ENCODE measurements around the gene ANXA3. TPM values are rescaled to one million over a fixed set of nuclear protein-coding genes. Genes with fewer than 3 reads are reported as not detected.
"Not testable (repeated sequence)": the region's sequence is repeated elsewhere in the genome, so short reads cannot be mapped to it uniquely, and the experiment has no call there.

The ANXA3 gene
- total RNA-seq, 1 experiment from 2014 or later: 12.0 TPM

DNA sequence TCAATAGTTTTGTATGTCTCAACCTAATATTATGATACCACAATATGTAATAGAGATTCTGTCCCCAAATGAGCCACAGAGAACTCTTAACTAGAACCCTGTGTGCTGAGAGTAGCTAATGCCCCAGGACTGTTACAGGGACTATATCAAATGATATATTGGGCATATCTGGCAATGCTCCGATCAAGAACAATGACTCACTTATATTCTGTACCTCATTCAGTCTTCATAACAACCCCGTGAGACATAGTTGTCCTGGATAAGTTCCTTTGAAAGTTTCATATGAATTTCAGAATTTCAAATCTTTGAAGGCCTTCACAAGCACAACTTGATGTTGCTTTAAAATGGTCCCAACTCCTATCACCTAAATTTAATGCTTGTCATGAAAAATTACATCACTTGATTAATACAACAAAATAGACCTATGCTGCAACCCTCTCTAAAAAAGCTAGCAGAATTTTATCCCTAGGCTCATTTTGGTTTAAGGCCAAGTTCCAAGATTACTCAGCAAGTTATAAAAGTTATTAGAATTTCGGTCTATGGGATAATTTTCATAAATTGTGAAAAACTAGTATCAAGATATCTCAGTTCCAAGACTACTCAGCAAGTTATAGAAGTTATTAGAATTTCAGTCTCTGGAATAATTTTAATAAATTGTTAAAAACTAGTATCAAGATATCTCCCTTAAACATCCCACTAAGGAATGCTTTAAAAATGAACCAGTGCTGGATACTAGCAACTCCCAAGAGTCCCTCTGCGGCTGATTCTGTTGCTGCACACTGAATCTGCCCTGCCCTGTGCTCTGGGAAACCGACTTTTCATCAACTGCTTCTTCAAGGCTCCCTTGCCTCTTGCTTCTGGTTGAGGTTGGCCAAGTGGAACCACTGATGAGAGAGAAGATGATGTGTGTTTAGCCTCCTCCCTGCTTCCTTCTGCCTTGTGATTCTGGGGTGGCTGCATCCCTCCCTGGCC lies 6.0 kb upstream of the ANXA3 start:
- TF ChIP-seq, protein P1, sequence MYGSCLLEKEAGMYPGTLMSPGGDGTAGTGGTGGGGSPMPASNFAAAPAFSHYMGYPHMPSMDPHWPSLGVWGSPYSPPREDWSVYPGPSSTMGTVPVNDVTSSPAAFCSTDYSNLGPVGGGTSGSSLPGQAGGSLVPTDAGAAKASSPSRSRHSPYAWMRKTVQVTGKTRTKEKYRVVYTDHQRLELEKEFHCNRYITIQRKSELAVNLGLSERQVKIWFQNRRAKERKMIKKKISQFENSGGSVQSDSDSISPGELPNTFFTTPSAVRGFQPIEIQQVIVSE (CRISPR knock-in tag; IDR thresholded peaks at IDR 0.05; ENCODE audit: borderline replicate concordance): no peak
- TF ChIP-seq JUN (CRISPR knock-in tag; IDR thresholded peaks at IDR 0.05) (no peak), RORB (CRISPR knock-in tag; IDR thresholded peaks at IDR 0.05) (no peak), ZNF263 (CRISPR knock-in tag; IDR thresholded peaks at IDR 0.05; ENCODE audit: low read depth) (no peak), ZNF423 (CRISPR knock-in tag; IDR thresholded peaks at IDR 0.05) (no peak), ZNF671 (CRISPR knock-in tag; IDR thresholded peaks at IDR 0.05) (no peak), HMGA2 (CRISPR knock-in tag; IDR thresholded peaks at IDR 0.05) (no peak), NR2C2 (CRISPR knock-in tag; IDR thresholded peaks at IDR 0.05) (no peak), NFATC4 (CRISPR knock-in tag; IDR thresholded peaks at IDR 0.05) (no peak), NR1H2 (CRISPR knock-in tag; IDR thresholded peaks at IDR 0.05) (no peak), ZNF396 (CRISPR knock-in tag; IDR thresholded peaks at IDR 0.05; ENCODE audit: borderline replicate concordance) (no peak)
- TF ChIP-seq, protein P2, sequence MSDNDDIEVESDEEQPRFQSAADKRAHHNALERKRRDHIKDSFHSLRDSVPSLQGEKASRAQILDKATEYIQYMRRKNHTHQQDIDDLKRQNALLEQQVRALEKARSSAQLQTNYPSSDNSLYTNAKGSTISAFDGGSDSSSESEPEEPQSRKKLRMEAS (CRISPR knock-in tag; IDR thresholded peaks at IDR 0.05): no peak
- TF ChIP-seq, protein P3, sequence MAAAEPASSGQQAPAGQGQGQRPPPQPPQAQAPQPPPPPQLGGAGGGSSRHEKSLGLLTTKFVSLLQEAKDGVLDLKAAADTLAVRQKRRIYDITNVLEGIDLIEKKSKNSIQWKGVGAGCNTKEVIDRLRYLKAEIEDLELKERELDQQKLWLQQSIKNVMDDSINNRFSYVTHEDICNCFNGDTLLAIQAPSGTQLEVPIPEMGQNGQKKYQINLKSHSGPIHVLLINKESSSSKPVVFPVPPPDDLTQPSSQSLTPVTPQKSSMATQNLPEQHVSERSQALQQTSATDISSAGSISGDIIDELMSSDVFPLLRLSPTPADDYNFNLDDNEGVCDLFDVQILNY (CRISPR knock-in tag; IDR thresholded peaks at IDR 0.05): no peak
- Mint-ChIP-seq H3K27me3 (ENCODE audit: low read depth) (peaks cover 17% of the 10 kb centered on the region), H3K4me1 (peaks cover 9% of the 10 kb centered on the region), H3K36me3 (peaks cover 10% of the 10 kb centered on the region), H3K4me3 (no peak overlapping the region), H3K9me3 (peaks cover 3% of the 10 kb centered on the region; the same call in 1 of the 2 replicates), H3K27ac (no peak overlapping the region)
- ChIA-PET POLR2A (no interaction called here), CTCF (no interaction called here)
- no peak for DNase-seq (ENCODE audit: low spot score)
- no peak for ATAC-seq

DNA sequence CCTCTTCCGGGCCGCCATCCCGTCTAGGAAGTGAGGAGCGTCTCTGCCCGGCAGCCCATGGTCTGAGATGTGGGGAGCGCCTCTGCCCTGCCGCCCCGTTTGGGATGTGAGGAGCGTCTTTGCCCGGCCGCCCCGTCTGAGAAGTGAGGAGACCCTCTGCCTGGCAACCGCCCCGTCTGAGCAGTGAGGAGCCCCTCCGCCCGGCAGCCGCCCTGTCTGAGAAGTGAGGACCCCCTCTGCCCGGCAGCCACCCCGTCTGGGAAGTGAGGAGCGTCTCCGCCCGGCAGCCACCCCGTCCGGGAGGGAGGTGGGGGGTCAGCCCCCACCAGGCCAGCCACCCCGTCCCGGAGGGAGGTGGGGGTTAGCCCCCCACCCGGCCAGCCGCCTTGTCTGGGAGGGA lies 3.7 kb upstream of the ANXA3 start:
- CTCF ChIA-PET; ATAC-seq; DNase-seq (ENCODE audit: low spot score); H3K4me3 Mint-ChIP-seq; H3K36me3 Mint-ChIP-seq; H3K9me3 Mint-ChIP-seq; H3K27ac Mint-ChIP-seq; POLR2A ChIA-PET: not testable (repeated sequence)
- Mint-ChIP-seq H3K27me3 (ENCODE audit: low read depth) (peaks cover 33% of the 10 kb centered on the region), H3K4me1 (peaks cover 24% of the 10 kb centered on the region)

DNA sequence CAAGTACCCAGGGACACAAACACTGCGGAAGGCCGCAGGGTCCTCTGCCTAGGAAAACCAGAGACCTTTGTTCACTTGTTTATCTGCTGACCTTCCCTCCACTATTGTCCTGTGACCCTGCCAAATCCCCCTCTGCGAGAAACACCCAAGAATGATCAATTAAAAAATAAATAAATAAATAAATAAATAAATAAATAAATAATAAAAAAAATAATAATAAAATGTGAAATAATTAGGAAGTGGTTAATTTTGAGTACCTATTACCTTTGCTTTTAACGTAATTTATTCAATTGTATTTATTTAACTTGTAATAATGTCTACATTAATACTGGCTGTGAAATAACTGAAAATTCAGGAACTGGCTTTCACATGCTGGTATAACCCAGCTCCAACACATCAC lies 2.7 kb upstream of the ANXA3 start:
- DNase-seq (ENCODE audit: low spot score); H3K27ac Mint-ChIP-seq; CTCF ChIA-PET; H3K9me3 Mint-ChIP-seq; POLR2A ChIA-PET; ATAC-seq; H3K4me3 Mint-ChIP-seq; H3K36me3 Mint-ChIP-seq: not testable (repeated sequence)
- Mint-ChIP-seq H3K4me1 (peaks cover 34% of the 10 kb centered on the region), H3K27me3 (ENCODE audit: low read depth) (peaks cover 38% of the 10 kb centered on the region)
- TF ChIP-seq HMGA2 (CRISPR knock-in tag; IDR thresholded peaks at IDR 0.05): peak; percentile 97

DNA sequence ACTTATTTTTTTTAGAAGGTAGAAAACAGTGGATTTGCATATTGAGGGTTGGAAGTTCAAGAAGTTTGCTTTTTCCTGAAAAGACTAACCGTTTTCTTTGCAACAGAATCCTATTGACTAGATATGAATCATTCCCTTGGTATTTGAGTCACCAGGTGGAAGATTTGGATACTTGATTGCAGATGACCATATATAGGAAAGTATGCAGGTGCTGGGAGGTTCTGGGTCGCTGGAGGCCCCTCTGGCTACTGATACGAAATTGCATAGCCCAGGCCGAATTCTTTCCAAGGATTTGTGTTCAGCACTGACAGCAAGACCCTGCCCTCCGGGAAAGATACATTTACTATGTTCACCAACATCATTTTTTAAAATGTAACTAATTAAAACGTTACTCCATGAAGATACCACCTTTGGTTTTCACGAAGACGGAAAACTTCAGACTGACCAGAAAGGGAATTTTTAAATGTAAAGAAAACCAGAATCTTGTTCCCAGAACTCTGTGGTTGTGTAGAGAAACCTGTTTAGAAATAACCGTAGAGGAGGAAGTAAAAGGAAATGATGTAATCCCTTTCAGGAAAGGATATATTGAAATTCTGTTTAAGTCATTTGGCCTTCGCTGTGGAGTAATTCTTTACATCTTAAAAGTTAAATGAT lies 946 bp downstream of the ANXA3 start:
- DNase-seq (ENCODE audit: low spot score) (peak; percentile 48), ATAC-seq (peak; percentile 71)
- Mint-ChIP-seq H3K4me3 (peak overlapping the region; percentile 75), H3K27me3 (ENCODE audit: low read depth) (peaks cover 38% of the 10 kb centered on the region), H3K9me3 (no peaks in the 10 kb centered on the region), H3K27ac (peak overlapping the region; percentile 62), H3K36me3 (peaks cover 5% of the 10 kb centered on the region), H3K4me1 (peaks cover 38% of the 10 kb centered on the region)
- ChIA-PET POLR2A (interaction anchor here (0.7 to 2.2 kb wide), 4 partner anchors 9 to 495 kb away, joined by 3 to 6 read pairs (median 3); partner anchors contain the start of gene FRAS1), CTCF (interaction anchor here (1.0 to 1.2 kb wide), 2 partner anchors 40 to 558 kb away, joined by 4 to 5 read pairs; no protein-coding TSS in a partner anchor)
- TF ChIP-seq, protein P4, sequence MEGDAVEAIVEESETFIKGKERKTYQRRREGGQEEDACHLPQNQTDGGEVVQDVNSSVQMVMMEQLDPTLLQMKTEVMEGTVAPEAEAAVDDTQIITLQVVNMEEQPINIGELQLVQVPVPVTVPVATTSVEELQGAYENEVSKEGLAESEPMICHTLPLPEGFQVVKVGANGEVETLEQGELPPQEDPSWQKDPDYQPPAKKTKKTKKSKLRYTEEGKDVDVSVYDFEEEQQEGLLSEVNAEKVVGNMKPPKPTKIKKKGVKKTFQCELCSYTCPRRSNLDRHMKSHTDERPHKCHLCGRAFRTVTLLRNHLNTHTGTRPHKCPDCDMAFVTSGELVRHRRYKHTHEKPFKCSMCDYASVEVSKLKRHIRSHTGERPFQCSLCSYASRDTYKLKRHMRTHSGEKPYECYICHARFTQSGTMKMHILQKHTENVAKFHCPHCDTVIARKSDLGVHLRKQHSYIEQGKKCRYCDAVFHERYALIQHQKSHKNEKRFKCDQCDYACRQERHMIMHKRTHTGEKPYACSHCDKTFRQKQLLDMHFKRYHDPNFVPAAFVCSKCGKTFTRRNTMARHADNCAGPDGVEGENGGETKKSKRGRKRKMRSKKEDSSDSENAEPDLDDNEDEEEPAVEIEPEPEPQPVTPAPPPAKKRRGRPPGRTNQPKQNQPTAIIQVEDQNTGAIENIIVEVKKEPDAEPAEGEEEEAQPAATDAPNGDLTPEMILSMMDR (IDR thresholded peaks at IDR 0.05): no peak
- TF ChIP-seq ZNF121 (CRISPR knock-in tag; IDR thresholded peaks at IDR 0.05): peak; percentile 64; the same call in 1 of the 2 replicates
